Measurements from ENCODE around the gene CMSS1. TPM values are rescaled to one million over a fixed set of nuclear protein-coding genes. Genes with fewer than 3 reads are reported as not detected.

Gene CMSS1
- total RNA-seq, 1 experiment from 2014 or later = 48.9 TPM

DNA sequence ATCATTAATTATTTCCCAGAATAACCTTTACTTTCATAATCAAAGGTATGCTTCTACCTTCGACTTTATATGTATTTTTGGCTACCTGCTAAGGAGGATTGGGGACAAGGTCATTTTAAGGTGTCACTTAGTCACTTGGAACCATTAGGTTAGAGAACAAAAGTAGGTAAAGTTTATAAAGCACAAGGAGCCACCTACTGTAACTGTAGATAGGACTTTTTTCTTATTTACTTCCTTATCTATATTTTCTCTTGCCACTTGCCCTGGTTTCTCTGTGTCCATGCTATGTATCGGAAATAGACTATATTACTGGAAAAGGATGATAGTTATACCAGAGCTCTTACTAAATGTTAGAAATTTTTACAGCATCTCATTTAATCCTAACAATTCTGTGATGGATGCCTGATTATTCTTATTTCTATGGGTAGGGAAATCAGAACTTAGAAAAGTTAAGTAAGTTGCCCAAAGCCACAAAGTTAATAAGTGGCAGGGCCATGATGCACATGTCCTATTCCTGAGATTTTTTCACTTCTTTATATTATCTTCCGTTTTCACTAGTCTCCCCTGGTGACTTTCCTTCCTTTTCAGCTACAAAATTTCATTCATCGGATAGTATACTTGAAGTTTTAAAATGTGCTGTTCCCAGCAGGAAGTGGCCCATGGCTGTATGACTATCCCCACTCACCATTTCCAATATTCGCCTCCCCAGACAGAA, 132.5 kb downstream of the CMSS1 start:
- no peaks in the 10 kb centered on the region for H3K27me3 ChIP-seq
- H3K9me3 ChIP-seq = no peaks in the 10 kb centered on the region
- no peaks in the 10 kb centered on the region for H3K36me3 ChIP-seq
- DNase-seq = no peak
- no peak overlapping the region for H3K4me3 ChIP-seq

DNA sequence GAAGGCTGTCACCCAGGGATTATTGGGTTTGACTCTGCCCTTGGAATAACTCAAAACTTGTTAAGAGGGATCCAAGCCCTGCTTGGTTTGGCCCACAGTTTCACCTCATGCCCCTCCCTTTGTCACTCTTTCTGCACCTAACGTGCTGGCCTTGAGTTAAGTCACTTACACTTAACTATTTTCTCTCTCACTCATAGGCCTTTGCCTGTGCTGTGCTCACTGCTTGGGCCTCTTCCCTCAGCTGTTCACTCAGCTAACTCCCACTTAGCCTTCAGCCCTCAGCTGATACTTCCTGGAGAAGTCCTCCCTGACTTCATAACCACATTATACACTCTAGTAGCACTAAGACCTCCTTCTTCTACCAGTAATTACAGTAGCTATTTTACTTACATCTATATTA, 133.3 kb downstream of the CMSS1 start:
- H3K4me3 ChIP-seq = no peak overlapping the region
- no peaks in the 10 kb centered on the region for H3K9me3 ChIP-seq
- H3K27me3 ChIP-seq = no peaks in the 10 kb centered on the region
- no peak for DNase-seq
- no peaks in the 10 kb centered on the region for H3K36me3 ChIP-seq

DNA sequence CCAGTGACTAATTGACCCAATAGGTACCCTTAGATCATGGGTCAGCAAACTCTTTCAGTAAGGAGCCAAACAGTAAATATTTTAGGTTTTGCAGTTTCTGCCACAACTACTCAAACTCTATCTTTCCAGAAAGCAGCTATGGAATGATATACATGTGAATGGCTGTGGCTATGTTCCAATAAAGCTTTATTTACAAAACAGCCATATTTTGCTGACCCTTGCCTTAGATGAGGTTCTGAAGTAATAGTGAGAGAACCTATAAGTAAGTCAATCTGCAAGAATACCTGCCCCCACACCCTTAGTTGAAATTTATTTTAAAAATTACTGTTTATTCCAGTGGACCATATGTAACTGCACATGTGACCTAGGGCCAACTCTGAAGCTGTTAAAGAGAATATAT, 134.0 kb downstream of the CMSS1 start:
- Histone ChIP-seq H3K9me3 (no peaks in the 10 kb centered on the region), H3K4me3 (no peak overlapping the region), H3K36me3 (no peaks in the 10 kb centered on the region), H3K27me3 (no peaks in the 10 kb centered on the region)
- no peak for DNase-seq

DNA sequence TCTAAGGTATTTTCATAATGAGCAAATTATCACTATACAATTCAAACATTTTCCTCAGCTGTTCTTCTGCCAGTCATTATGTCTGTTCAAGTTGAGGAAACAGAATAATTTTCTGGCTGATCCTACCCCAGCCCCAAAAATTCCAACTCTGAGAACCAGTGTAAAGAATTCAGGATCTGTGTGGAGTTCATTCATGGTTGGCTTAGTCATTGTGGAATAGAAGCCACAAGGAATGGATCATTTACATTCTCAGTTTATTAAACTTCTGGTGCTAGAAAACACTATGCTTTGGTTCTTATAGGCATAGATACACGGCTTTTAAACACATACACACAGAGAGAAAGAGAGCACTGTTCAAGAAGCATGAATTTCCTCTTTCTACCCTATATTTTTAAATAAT, 134.6 kb downstream of the CMSS1 start:
- Histone ChIP-seq H3K36me3 (no peaks in the 10 kb centered on the region), H3K27me3 (no peaks in the 10 kb centered on the region), H3K4me3 (no peak overlapping the region), H3K9me3 (no peaks in the 10 kb centered on the region)
- DNase-seq = no peak

DNA sequence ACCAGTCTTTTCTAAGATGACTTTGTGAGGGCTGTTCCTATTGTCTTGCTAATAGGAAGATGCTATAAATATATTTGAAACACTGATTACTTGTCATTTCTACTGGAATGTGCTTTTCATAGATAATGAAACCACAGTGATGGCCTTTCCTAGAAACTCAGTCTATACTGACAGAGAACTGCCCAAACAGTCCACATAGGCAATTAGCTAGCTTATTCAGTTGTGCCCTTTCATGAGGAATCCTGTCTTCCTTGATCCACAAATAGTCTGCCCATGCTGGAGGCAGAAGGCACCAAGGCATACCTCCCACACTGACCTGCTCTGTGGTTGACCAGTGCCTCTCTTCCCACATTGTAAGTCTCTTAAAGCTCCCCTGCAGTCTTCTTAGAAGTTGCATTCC, 135.9 kb downstream of the CMSS1 start:
- Histone ChIP-seq H3K27me3 (no peaks in the 10 kb centered on the region), H3K9me3 (no peaks in the 10 kb centered on the region), H3K36me3 (no peaks in the 10 kb centered on the region), H3K4me3 (no peak overlapping the region)
- no peak for DNase-seq

DNA sequence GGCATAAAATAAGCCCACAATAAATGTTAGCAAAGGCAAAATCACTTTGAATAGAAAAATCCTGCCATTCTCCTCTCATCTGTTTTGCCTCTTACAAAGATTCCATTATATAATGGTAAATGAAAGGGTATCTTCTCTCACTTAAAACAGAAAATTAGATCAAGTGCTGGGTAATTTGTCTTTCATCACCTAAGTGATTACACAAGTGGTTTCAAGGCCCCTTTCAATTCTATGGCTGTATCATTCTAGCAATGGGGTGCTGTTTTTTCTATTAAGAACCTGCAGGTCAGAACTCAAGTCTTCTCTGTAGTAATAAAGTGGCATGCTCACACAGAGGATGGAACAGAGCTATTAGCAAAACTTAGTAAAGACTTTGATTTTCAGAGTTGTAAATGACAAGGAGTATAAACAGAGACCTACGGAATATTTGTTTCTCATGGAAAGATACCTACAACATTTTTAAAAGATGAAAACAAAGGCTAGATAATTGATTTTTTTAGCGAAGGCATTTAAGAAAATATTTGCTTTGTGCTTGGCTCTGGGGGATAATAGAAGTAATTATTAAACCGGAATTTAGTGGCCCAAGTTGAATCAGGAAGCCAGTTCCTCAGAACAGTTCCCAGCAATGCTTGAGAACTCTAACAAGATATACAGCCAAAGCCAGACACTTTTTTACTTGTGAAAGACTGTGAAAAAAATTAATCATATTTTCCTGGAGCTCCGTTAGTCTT, 137.4 kb downstream of the CMSS1 start:
- DNase-seq = no peak
- Histone ChIP-seq H3K36me3 (no peaks in the 10 kb centered on the region), H3K4me3 (no peak overlapping the region), H3K9me3 (no peaks in the 10 kb centered on the region), H3K27me3 (no peaks in the 10 kb centered on the region)

DNA sequence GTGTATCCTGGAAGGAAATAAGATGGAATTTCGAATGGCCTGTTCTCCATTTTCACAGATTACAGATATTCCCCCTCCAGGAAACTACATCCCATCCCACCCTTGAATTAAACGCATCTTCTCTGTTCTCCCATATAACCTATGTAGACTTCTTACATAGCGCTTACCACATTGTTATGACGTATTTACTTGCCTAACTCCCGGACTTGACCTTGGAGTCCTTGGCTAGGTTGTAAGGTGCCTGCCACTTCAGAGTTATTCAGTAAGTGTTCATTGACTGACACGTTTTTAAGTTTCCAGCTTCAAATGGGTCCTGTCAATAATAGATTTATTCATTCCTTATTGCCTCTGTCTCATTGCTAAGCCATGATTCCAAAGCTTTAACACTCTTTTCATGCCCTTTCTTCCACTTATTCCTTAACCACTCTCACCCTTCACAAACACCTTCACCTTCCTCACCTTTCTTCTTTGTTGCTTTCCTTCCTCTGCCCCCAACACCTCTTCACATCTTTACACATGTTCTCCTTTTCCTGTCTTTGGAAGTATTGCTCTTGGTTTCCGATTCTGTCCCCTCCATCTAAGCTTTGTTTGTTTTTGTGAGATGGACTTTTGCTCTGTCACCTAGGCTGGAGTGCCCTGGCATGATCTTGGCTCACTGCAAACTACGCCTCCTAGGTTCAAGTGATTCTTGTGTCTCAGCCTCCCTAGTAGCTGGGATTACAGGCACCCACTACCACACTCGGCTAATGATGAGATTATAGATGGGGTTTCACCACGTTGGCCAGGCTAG, 138.3 kb downstream of the CMSS1 start:
- Histone ChIP-seq H3K27me3 (no peaks in the 10 kb centered on the region), H3K36me3 (no peaks in the 10 kb centered on the region), H3K9me3 (no peaks in the 10 kb centered on the region), H3K4me3 (no peak overlapping the region)
- no peak for DNase-seq

DNA sequence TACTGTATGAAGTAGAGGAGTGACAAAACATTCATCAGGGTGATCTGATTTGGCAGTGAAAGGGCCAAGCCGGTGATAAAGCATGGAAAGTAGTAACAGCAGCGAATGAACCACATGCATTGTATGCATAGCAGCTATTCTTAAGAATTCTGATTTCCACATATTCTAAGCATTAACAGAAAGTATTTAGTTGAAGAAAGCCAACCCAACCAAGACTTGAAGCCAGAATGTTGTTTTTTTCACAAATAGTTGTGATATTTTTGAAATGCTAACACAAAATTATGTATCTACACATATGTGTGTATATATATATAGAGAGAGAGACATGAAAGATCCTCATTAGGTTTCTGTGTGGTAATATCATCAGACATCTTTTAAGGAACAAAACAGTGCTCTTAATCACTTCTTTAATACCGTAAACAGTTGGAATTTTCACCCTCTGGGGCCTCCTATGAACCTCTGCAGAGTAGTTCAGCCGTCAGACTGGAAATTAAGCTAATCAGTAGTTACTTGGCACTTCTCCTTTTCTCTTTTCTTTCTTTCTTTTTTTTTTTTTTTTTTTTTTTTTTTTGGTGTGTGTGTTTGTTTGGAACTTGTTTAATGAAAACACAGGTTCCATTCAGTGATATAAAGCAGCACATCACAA, 139.6 kb downstream of the CMSS1 start:
- H3K9me3 ChIP-seq = no peaks in the 10 kb centered on the region
- no peaks in the 10 kb centered on the region for H3K27me3 ChIP-seq
- H3K36me3 ChIP-seq = no peaks in the 10 kb centered on the region
- no peak for DNase-seq
- H3K4me3 ChIP-seq = no peak overlapping the region

DNA sequence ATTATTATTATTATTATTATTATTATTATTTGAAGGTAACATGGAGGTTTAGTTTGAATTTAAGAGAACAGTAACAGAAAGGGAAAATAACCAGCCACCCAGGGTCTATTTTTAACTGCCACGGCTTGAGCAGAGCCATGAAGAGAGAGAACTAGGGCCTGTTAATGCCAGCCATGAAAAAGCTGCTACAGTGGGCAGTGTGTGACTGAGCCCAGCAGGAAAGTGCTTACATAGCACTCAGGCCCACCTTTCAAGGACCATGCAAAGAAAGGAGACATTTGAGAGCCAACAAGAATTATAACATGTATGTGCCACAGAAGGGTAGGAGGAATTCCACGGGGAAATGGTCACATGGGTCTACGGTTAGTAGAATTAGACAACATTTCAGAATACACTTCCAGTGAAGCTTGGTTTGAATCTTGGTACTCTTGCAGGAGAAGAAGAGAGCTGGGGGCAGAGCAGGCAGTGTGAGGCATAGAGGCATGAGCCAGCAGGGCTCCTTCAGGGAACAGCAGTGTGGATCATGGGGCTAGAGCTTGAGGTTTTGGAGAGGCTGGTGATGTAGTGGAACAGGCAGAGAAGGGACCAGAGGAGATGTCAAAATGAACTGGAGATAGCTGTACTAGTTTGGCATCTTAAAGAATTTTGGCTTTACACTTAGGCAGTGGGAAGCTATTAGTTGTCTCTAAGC, 140.7 kb downstream of the CMSS1 start:
- Histone ChIP-seq H3K9me3 (no peaks in the 10 kb centered on the region), H3K36me3 (no peaks in the 10 kb centered on the region), H3K4me3 (no peak overlapping the region), H3K27me3 (no peaks in the 10 kb centered on the region)
- no peak for DNase-seq

DNA sequence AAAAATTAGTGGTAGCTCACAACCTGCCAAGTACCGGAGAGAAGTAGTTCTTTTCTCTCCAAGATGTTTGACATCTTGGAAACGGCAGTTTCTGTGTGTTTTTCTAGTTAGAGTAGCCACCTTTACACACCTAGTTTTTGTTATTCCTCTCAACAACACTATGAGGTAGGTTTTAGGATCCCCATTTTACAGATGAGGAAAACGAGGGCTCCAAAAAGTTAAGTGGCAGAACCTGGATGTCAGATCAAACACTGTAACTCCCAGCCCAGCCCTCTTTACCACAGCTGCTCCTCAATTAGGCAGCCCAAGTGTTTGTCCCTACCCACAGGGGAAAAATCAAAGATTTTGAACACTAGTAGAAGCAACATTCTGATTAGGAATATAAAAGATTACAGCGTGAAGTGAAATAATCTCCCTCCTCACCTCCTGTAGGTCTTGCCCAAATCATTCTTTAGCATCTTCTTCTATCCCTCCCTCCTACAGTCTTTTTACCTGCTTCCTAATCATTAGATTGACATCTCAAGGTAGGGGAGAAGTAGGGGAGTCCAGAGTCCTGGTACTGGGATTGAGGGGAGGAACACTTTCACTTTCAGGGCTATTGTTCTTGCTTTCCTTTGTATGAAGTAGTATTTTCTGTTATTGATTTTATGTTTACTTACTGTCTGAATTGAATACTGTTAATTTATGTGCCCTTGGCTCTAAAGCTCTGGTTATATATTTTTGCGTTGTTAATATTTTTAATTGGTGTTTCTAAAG, 142.6 kb downstream of the CMSS1 start:
- Histone ChIP-seq H3K27me3 (no peaks in the 10 kb centered on the region), H3K4me3 (no peak overlapping the region), H3K36me3 (no peaks in the 10 kb centered on the region), H3K9me3 (no peaks in the 10 kb centered on the region)
- DNase-seq = no peak

DNA sequence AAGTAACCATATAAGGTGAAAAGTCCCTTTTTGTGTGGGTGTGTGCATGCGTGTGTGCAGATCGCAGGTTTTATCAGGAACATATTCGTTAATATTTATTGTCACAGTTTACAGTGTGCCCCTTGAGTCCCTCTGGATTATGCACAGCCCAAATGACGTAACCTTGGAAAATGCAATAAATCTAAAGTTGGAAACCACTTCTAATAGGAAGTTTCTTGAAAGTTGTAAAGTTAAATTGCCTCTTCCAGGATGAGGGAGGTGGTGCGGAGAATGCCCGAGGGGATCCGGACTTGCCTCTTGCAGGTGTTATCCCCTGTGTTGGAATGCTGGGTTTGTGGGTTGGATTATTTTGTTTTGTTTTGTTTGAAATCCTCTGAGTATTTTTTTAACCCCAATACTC, 143.3 kb downstream of the CMSS1 start:
- no peaks in the 10 kb centered on the region for H3K27me3 ChIP-seq
- H3K9me3 ChIP-seq = no peaks in the 10 kb centered on the region
- no peaks in the 10 kb centered on the region for H3K36me3 ChIP-seq
- H3K4me3 ChIP-seq = no peak overlapping the region
- DNase-seq = no peak

DNA sequence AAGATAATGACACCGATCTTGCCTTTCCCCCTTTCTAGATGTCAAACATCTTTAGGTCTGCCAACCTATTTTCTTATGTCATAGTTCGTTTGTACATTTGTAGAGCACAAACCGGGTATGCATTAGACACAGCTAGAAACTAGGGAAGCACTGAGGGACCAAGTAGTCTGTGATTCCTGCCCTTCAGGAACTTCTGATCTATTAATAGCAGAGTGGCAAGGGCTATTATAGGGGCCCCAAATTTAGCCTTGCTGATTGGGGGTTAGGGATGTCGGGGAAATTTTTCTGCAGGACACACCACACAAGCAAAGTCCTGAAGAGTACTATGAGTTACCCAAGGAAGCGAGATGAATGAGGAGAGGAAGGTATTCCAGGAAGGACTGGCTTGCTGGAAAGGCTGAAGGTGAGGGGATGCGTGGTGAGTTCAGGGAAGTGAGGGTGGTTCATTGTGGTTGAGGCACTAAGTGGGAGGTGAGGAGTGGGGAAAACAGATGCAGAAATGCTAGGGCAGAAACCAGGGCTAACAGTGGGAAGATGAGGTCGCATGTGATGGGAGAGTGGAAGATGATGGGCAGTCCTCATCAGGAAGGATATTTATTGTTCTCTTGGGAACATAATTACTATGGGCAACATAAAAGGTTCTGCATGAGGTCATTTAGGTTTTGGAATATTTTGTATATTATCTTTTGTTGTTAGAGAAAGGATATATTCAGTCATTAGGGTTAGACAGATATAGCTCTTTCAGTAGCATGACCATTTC, 144.3 kb downstream of the CMSS1 start:
- DNase-seq = no peak
- Histone ChIP-seq H3K36me3 (no peaks in the 10 kb centered on the region), H3K9me3 (no peaks in the 10 kb centered on the region), H3K4me3 (no peak overlapping the region), H3K27me3 (no peaks in the 10 kb centered on the region)

DNA sequence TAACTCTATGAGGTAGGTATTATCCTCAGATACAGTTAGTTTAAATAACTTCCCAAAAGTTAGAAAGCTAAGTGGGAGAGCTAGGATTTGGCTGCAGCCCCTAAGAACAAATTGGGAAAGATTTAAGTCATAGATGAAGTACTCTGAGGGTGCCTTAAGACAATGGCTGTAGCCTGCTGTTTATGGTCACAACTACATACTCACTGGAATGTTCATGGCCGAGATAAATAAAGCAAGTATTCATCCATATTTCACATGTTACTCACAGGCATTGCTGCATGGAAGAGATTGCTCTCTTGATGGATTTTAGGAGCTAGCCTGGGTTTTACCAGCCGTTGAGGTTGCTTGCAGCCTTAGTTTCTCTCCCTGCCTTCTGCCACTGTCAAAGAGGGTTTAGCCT, 145.0 kb downstream of the CMSS1 start:
- no peak overlapping the region for H3K4me3 ChIP-seq
- H3K9me3 ChIP-seq = no peaks in the 10 kb centered on the region; the same call in 1 of the 2 replicates
- no peaks in the 10 kb centered on the region for H3K27me3 ChIP-seq
- DNase-seq = no peak
- no peaks in the 10 kb centered on the region for H3K36me3 ChIP-seq

DNA sequence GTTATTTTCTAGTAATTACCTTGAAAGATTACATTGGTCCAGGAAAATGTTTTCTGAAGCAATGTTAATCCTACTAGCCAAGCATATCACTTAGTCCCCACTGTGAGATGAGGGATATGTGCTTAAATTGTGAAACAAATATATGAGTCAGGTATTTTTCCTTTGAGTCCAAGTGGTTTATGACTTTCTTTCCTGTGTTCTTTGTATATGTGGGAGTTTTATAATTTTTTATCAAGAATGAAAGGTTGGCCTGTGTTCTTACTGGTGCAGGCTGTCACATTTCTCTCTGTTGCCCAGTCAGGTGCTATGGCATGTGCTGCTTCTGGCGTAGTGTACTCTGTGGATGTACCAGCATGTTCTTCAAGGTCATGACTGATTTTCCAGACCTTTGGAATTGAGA, 147.4 kb downstream of the CMSS1 start:
- H3K4me3 ChIP-seq = no peak overlapping the region
- H3K9me3 ChIP-seq = no peaks in the 10 kb centered on the region; the same call in 1 of the 2 replicates
- H3K27me3 ChIP-seq = no peaks in the 10 kb centered on the region
- H3K36me3 ChIP-seq = no peaks in the 10 kb centered on the region
- DNase-seq = peak; percentile 26

DNA sequence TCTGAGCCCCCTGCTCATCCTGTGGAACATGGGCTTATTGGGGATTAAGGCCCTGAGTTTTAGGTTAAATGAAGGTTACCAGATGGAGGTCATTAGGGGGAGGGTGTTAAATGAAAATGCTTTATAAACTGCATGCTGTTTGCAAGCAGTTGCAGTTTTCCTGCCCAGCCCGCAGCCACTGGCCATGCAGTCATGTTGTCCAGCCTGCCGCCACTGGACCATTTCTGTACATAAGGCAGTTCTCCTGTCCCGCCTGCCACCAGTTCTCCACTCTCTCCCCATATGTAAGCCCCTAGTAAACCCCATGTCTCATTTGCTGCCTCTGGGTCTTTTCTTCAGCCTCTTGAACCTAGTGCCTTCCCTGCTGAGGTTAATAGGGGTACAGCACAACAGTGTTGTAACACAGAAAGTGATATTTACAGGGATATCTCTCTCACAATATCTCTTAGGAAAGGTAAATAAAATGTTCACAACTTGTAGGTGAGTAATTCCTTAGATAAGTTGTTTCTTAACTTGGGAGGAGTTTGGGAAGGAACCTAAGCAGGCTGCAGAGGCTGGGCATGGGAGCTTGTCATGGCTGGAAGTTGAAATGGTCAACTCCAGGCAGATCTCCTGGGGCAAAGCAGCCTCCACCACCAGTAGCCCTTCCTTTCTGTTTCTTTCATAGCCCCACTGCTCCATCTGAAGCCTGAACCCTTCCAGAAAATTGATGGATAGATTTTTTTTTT, 148.2 kb downstream of the CMSS1 start:
- no peak for DNase-seq
- no peaks in the 10 kb centered on the region; the same call in 1 of the 2 replicates for H3K9me3 ChIP-seq
- no peak overlapping the region for H3K4me3 ChIP-seq
- H3K36me3 ChIP-seq = no peaks in the 10 kb centered on the region
- no peaks in the 10 kb centered on the region for H3K27me3 ChIP-seq

Measured in MG63 (cell line).